IgD-negative memory B cell (primary cell): ENCODE results near the gene ARHGEF19. TPM values are rescaled to one million over a fixed set of nuclear protein-coding genes. Genes with fewer than 3 reads are reported as not detected.
"Not testable (repeated sequence)": the region's sequence is repeated elsewhere in the genome, so short reads cannot be mapped to it uniquely, and the experiment has no call there.

Experiments used
- H3K27ac Mint-ChIP-seq, 3 donors: one replicate each; pipeline ENCODE4 v1.8.0; 2020 to 2022; ENCODE audit warnings: mild to moderate bottlenecking in 3 of 3, mixed read lengths in 3 of 3, moderate library complexity in 1 of 3
- H3K27me3 Mint-ChIP-seq: one replicate; pipeline ENCODE4 v1.8.0; 2021; ENCODE audit warnings: mixed read lengths
- H3K36me3 Mint-ChIP-seq: one replicate; pipeline ENCODE4 v1.8.0; 2020; ENCODE audit warnings: mild to moderate bottlenecking, mixed read lengths
- H3K4me1 Mint-ChIP-seq, 3 donors: one replicate each; pipeline ENCODE4 v1.8.0; 2020 to 2022; ENCODE audit warnings: mixed read lengths in 3 of 3, mild to moderate bottlenecking in 1 of 3
- H3K4me3 Mint-ChIP-seq, 4 donors: one replicate each; pipeline ENCODE4 v1.8.0; 2020 to 2022; ENCODE audit warnings: mild to moderate bottlenecking in 4 of 4, mixed read lengths in 4 of 4, moderate library complexity in 3 of 4
- H3K9me3 Mint-ChIP-seq, 3 donors: one replicate each; pipeline ENCODE4 v1.8.0; 2020 to 2021; ENCODE audit warnings: mixed read lengths in 3 of 3, mild to moderate bottlenecking in 1 of 3
- polyA plus RNA-seq: library from polyadenylated mRNA; unstranded; fragments of 300-500 nt; fragmentation: Illumina TruSeq; gene quantifications from one replicate; pipeline ENCODE4 v1.2.3, GENCODE V29; 2021

ARHGEF19 gene
- polyA plus RNA-seq, 1 donor from 2014 or later, result 10.5 TPM

- no peaks in the 10 kb centered on the region for H3K9me3 Mint-ChIP-seq
- peak within 1 kb of the TSS; percentile 82 to 94 (median 89) for H3K4me3 Mint-ChIP-seq
- peaks cover 6 to 10% (median 6%) of the 10 kb centered on the region in 3 donors for H3K4me1 Mint-ChIP-seq
- H3K27ac Mint-ChIP-seq, result peak within 1 kb of the TSS; percentile 89 to 99 (median 97)
- no peaks in the 10 kb centered on the region for H3K36me3 Mint-ChIP-seq
- H3K27me3 Mint-ChIP-seq, result no peaks in the 10 kb centered on the region
Measured at GRCh38 chr1:16236511-16237342, 24.3 kb upstream of the ARHGEF19 start, which contains the start of gene CPLANE2. CPLANE2 (minus strand) TSS chr1:16237183; CDS start chr1:16236742, 441 bp downstream.

DNA sequence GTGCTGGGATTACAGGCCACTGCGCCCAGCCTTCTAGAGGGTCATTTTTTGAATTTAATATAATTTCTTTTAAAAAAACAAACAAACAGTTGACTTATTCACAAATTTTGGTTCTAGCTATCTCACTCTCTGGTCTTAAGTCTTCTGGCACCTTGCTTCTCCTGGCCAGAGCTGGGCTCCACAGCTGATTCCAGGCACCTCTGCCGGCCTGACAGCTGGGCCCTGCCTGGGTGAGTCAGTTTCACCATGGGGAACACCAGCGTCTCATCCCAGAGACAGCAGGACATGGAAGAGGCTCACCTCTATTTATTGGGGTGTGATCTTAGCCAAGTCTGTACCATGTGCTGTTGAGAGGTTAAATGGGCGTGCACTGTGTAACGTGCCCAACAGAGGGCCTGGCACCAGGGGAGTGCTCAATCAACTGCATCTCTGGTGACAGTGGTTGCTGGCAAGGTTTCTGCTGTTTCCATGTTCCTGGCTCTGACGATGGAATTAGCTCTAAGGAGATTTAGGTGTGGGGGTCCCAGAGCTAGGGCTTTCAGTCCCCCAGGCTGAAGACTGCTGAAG is 23.6 kb upstream of the ARHGEF19 start:
- H3K9me3 Mint-ChIP-seq, result no peaks in the 10 kb centered on the region
- H3K4me3 Mint-ChIP-seq, result peak overlapping the region; percentile 82 to 94 (median 89)
- H3K36me3 Mint-ChIP-seq, result no peaks in the 10 kb centered on the region
- peaks cover 6 to 10% (median 6%) of the 10 kb centered on the region in 3 donors for H3K4me1 Mint-ChIP-seq
- H3K27me3 Mint-ChIP-seq, result no peaks in the 10 kb centered on the region
- peak overlapping the region; percentile 89 to 99 (median 97) for H3K27ac Mint-ChIP-seq

DNA sequence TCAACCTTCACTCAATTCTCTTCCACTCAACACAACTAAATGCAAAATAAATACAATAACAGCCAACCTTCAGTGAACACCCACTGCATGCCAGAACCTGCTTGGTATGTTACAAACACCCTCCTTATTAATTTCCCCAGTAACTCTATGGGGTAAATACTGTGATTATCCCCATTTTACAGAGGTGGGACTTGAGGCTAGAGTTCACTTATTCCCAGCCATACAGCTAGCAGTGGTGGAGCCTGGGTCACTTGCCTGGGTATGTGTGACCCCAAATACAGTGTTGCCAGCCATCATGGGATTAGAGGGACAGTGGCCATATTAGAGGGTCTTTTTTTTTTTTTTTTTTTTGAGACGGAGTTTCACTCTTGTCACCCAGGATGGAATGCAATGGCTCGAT is 22.9 kb upstream of the ARHGEF19 start:
- peak overlapping the region in 2 of 4 donors; percentile 49 to 76 for H3K4me3 Mint-ChIP-seq
- peak overlapping the region in 1 of 3 donors; percentile 81 for H3K27ac Mint-ChIP-seq

GRCh38 chr1:16233431-16233830 is 21.0 kb upstream of the ARHGEF19 start:
- Mint-ChIP-seq H3K27me3 (peaks cover 3% of the 10 kb centered on the region), H3K4me1 (peaks cover 6 to 10% (median 6%) of the 10 kb centered on the region in 3 donors), H3K36me3 (peaks cover 3% of the 10 kb centered on the region), H3K27ac (no peak overlapping the region), H3K4me3 (no peak overlapping the region), H3K9me3 (no peaks in the 10 kb centered on the region)

More for the DNA sequence above, 22.9 kb upstream of the ARHGEF19 start:
- Mint-ChIP-seq H3K27me3 (no peaks in the 10 kb centered on the region), H3K4me1 (peaks cover 6 to 10% (median 6%) of the 10 kb centered on the region in 3 donors), H3K36me3 (no peaks in the 10 kb centered on the region), H3K9me3 (no peaks in the 10 kb centered on the region)

DNA sequence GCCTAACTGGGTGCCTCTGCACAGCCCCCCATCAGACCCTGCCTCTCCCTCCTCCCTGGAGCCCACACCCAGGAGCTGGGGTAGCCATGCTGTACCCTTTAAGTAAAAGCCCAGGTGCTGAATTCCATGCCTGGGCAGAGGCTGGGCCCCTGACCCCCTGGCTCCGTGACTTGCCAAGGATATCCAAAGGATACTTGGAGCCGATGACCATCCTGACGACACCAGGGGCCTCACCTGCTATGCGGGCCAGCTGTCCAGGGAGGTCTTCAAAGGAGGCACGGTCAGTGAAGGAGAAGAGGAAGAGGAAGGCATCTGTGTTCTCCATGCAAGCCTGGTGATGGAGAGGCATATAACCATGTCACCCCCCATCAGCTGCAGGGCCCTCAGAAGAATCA is 19.9 kb upstream of the ARHGEF19 start:
- Mint-ChIP-seq H3K9me3 (no peaks in the 10 kb centered on the region), H3K27ac (no peak overlapping the region), H3K36me3 (peaks cover 3% of the 10 kb centered on the region), H3K27me3 (peaks cover 9% of the 10 kb centered on the region), H3K4me1 (peaks cover 6 to 9% (median 9%) of the 10 kb centered on the region in 3 donors), H3K4me3 (no peak overlapping the region)

GRCh38 chr1:16231331-16232315 is 19.2 kb upstream of the ARHGEF19 start:
- no peak overlapping the region for H3K4me3 Mint-ChIP-seq
- peaks cover 6 to 9% (median 9%) of the 10 kb centered on the region in 3 donors for H3K4me1 Mint-ChIP-seq
- H3K36me3 Mint-ChIP-seq, result peaks cover 3% of the 10 kb centered on the region
- H3K9me3 Mint-ChIP-seq, result no peaks in the 10 kb centered on the region
- no peak overlapping the region for H3K27ac Mint-ChIP-seq
- H3K27me3 Mint-ChIP-seq, result peaks cover 12% of the 10 kb centered on the region

DNA sequence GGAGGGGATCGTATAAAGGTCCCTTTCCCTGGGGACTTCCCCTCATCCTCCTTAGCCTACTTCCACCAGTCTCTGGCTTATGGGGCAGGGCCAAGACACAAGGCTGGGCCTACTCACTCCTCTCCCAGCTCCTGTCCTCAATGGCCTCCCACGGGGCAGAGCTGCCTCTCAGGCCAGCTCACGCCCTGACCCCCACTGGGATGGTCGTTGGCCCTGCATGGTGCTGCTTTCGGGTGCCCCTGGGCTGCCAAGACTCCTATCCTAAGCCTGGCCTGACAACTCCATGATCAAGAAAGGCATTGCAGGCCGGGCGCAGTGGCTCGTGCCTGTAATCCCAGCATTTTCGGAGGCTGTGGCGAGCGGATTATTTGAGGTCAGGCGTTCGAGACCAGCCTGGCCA is 18.3 kb upstream of the ARHGEF19 start:
- H3K4me1 Mint-ChIP-seq, result peaks cover 3 to 4% (median 4%) of the 10 kb centered on the region in 3 donors
- peaks cover 0 to 2% (median 0%) of the 10 kb centered on the region in 3 donors for H3K9me3 Mint-ChIP-seq
- H3K4me3 Mint-ChIP-seq, result no peak overlapping the region
- peaks cover 15% of the 10 kb centered on the region for H3K27me3 Mint-ChIP-seq
- H3K36me3 Mint-ChIP-seq, result peaks cover 7% of the 10 kb centered on the region
- no peak overlapping the region for H3K27ac Mint-ChIP-seq

DNA sequence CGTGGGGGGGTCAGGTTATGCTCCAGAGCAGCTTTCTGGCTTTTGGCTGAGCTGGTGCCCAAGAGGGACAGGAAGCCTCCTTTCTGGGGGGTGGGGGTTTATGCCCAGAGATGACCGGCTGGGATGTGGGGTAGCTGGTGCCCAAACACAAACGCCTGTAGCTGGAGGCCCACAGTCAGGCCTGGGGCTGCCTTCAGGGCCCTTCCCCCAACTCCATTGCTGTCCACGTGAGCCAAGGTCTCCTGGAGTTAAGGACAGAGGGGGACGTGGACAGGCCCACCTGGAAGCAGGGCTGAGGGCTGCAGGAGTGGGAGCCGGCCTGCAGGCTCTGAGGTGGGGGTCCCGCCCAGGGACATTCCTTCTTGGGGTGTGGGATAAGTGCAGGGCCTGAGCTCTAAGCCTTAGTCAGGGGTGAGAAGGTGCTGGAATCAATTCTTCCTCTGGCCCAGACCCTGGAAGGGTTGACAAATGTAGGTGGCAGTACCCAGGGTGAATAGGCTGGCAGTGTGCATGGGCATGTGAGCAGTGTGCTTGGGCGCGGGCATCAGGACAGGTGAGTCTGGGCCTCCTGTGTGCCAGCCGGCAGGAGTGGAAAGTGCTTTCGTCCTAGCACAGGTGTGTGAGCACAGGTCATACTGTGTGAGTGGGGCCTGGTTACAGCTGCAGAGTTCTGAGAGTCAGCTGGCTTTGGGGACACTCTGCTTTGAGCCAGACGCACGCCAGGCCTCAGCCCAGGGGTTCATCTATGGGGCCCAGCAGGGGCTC is 17.7 kb upstream of the ARHGEF19 start:
- H3K4me3 Mint-ChIP-seq, result no peak overlapping the region
- peaks cover 2 to 4% (median 4%) of the 10 kb centered on the region in 3 donors for H3K4me1 Mint-ChIP-seq
- H3K36me3 Mint-ChIP-seq, result peaks cover 7% of the 10 kb centered on the region
- no peak overlapping the region for H3K27ac Mint-ChIP-seq
- peaks cover 0 to 2% (median 0%) of the 10 kb centered on the region in 3 donors for H3K9me3 Mint-ChIP-seq
- H3K27me3 Mint-ChIP-seq, result peaks cover 15% of the 10 kb centered on the region

DNA sequence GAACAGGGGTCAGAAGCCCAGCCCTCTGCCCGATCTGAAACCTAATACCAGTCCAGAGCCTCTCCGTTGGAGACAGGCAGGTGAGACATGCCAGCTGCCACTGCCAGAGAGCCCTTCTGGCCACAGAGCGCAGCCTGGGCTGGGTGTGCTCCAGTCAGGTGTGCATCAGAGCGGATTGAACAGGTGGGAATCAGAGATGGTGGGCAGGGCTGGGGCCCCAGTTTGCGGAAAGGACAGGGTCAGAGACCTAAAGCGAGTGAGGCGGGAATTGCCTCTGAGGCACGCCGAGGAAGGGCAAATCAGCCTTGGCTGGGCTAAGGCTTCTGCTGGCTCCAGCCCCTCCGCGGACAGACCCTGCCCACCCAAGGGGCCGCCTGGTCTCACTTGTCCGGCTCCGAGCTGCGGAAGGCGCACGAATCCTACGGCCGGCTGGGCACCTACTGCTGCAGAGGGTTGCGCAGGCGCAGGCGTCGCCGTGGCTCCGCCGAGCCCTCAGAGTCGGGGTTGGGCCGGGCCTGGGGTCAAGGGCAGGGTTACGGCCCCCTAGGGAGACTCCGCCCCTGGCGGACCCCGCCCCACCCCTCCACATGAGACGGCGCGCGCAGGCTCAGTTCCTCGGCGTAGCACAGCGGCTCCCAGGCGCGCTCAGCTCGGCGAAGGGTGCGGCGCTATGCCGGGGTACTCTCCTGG is 14.2 kb upstream of the ARHGEF19 start:
- Mint-ChIP-seq H3K36me3 (peaks cover 7% of the 10 kb centered on the region), H3K4me1 (peaks cover 3 to 4% (median 4%) of the 10 kb centered on the region in 3 donors), H3K4me3 (peak overlapping the region in 1 of 4 donors; percentile 28), H3K9me3 (peaks cover 0 to 5% (median 0%) of the 10 kb centered on the region in 3 donors), H3K27me3 (peaks cover 15% of the 10 kb centered on the region), H3K27ac (peak overlapping the region in 1 of 3 donors; percentile 23)

DNA sequence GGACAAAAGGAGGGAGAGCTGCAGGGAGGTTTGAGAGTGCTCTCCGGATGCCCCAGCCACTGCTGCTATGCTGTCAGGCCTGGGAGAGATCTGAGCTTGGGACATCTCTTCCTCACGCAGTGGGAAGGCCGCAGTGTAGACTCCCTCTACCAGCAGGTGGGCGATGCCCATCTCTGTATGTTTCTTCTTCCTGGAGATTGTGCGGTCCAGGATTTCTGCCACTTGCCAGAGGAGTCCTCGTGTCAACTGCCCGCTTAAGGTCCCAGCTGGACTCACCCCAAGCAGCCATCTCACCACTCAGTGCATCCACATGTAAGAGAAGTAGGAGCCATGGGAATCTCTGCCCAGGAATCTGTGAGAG is 13.7 kb upstream of the ARHGEF19 start:
- H3K27ac Mint-ChIP-seq, result no peak overlapping the region
- no peak overlapping the region for H3K4me3 Mint-ChIP-seq
- peaks cover 15% of the 10 kb centered on the region for H3K27me3 Mint-ChIP-seq
- peaks cover 3 to 4% (median 4%) of the 10 kb centered on the region in 3 donors for H3K4me1 Mint-ChIP-seq
- H3K9me3 Mint-ChIP-seq, result peaks cover 0 to 5% (median 1%) of the 10 kb centered on the region in 3 donors
- H3K36me3 Mint-ChIP-seq, result peaks cover 7% of the 10 kb centered on the region

DNA sequence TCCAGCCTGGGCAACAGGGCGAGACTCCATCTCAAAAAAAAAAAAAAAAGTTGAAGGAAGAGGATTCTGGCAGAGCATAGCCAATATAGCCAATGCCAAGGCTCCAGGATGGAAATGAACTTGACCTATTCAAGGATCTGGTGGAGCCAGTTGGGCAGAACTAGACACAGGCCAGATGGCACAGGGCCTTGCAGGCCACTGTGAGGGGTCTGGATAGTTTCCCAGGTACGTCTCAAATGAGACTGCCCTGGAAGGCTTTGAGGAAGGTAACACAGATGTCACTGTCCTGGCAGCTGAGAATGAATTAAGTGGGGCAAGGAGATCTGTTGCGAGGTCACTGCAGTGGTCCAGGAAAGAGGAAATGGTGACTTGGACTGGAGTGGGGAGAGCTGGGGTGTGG is 12.0 kb upstream of the ARHGEF19 start:
- Mint-ChIP-seq H3K4me1 (peaks cover 3 to 10% (median 4%) of the 10 kb centered on the region in 3 donors), H3K27ac (peak overlapping the region in 1 of 3 donors; percentile 58), H3K9me3 (peaks cover 0 to 5% (median 2%) of the 10 kb centered on the region in 3 donors), H3K4me3 (no peak overlapping the region), H3K27me3 (peaks cover 15% of the 10 kb centered on the region), H3K36me3 (peaks cover 7% of the 10 kb centered on the region)

- not testable (repeated sequence) for H3K36me3 Mint-ChIP-seq, H3K27ac Mint-ChIP-seq
Measured at GRCh38 chr1:16222716-16223115, 10.3 kb upstream of the ARHGEF19 start.

GRCh38 chr1:16221499-16221898 is 9.0 kb upstream of the ARHGEF19 start:
- Mint-ChIP-seq H3K4me1 (peaks cover 4 to 21% (median 12%) of the 10 kb centered on the region in 3 donors), H3K27ac (no peak overlapping the region), H3K4me3 (no peak overlapping the region), H3K9me3 (peaks cover 0 to 5% (median 2%) of the 10 kb centered on the region in 3 donors), H3K27me3 (peaks cover 3% of the 10 kb centered on the region), H3K36me3 (peaks cover 4% of the 10 kb centered on the region)

More at GRCh38 chr1:16222716-16223115, 10.3 kb upstream of the ARHGEF19 start:
- not testable (repeated sequence) for H3K27me3 Mint-ChIP-seq, H3K9me3 Mint-ChIP-seq, H3K4me3 Mint-ChIP-seq
- H3K4me1 Mint-ChIP-seq, result peaks cover 0 to 16% (median 5%) of the 10 kb centered on the region in 3 donors
